ENCODE results near the gene LENEP.

DNA sequence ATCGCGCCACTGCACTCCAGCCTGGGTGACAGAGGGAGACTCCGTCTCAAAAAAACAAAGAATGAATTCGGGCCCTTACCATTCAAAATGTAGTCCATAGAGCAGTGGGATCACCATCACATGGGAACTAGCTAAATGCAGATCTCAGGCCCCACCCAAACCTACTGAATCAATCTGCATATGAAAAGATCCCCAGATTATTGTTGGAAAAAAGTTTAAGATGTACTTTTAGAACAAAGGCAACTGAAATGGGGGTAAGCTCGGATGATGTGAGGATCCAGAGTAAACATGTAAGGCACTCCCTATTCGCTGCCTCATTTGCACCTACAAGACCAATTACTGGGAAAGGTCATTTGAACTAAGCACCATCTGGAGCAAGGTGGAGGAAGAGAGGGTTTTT, 11.0 kb upstream of the LENEP start:
- TF ChIP-seq, protein P1, sequence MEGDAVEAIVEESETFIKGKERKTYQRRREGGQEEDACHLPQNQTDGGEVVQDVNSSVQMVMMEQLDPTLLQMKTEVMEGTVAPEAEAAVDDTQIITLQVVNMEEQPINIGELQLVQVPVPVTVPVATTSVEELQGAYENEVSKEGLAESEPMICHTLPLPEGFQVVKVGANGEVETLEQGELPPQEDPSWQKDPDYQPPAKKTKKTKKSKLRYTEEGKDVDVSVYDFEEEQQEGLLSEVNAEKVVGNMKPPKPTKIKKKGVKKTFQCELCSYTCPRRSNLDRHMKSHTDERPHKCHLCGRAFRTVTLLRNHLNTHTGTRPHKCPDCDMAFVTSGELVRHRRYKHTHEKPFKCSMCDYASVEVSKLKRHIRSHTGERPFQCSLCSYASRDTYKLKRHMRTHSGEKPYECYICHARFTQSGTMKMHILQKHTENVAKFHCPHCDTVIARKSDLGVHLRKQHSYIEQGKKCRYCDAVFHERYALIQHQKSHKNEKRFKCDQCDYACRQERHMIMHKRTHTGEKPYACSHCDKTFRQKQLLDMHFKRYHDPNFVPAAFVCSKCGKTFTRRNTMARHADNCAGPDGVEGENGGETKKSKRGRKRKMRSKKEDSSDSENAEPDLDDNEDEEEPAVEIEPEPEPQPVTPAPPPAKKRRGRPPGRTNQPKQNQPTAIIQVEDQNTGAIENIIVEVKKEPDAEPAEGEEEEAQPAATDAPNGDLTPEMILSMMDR (IDR thresholded peaks at IDR 0.05), result no peak
- TF ChIP-seq POLR2A (IDR thresholded peaks at IDR 0.05), result no peak
